H9 (cell line): ENCODE results near the gene HCRT. TPM values are rescaled to one million over a fixed set of nuclear protein-coding genes. Genes with fewer than 3 reads are reported as not detected.

ENCODE experiments used
- DNase-seq: peaks from one replicate; pipeline ENCODE4 v3.0.0-alpha.2; 2017
- H2AFZ ChIP-seq: one replicate; pipeline ENCODE4 v1.6.1; 2013; ENCODE audit warnings: mild to moderate bottlenecking, low read length, control low read depth, moderate library complexity
- H2AK5ac ChIP-seq: 2 replicates; pipeline ENCODE4 v1.6.1; 2013; ENCODE audit warnings: low read length, control low read depth, mixed read lengths; ENCODE audit not compliant: insufficient read length
- H2BK120ac ChIP-seq: one replicate; pipeline ENCODE4 v1.6.1; 2013; ENCODE audit warnings: low read depth, mild to moderate bottlenecking, low read length, control low read depth, inconsistent platforms; ENCODE audit not compliant: poor library complexity, severe bottlenecking
- H2BK12ac ChIP-seq: 2 replicates; pipeline ENCODE4 v1.6.1; 2013; ENCODE audit warnings: low read length, control low read depth, mixed read lengths, low read depth; ENCODE audit not compliant: insufficient read length
- H2BK15ac ChIP-seq: 2 replicates; pipeline ENCODE4 v1.6.1; 2013; ENCODE audit warnings: low read depth, low read length, control low read depth
- H2BK20ac ChIP-seq: one replicate; pipeline ENCODE4 v1.6.1; 2013; ENCODE audit warnings: low read depth, mild to moderate bottlenecking, low read length, control low read depth, inconsistent platforms; ENCODE audit not compliant: poor library complexity, severe bottlenecking
- H2BK5ac ChIP-seq: 2 replicates; pipeline ENCODE4 v1.6.1; 2013; ENCODE audit warnings: low read length, control low read depth, mixed read lengths; ENCODE audit not compliant: insufficient read length
- H3K14ac ChIP-seq: 2 replicates; pipeline ENCODE4 v1.6.1; 2013; ENCODE audit warnings: low read length, control low read depth; ENCODE audit not compliant: insufficient read depth
- H3K18ac ChIP-seq: 2 replicates; pipeline ENCODE4 v1.6.1; 2013; ENCODE audit warnings: low read depth, mild to moderate bottlenecking, mixed read lengths, low read length, control low read depth; ENCODE audit not compliant: insufficient read length
- H3K23ac ChIP-seq: 2 replicates; pipeline ENCODE4 v1.6.1; 2013; ENCODE audit warnings: low read length, control low read depth, mixed read lengths, low read depth; ENCODE audit not compliant: insufficient read length
- H3K23me2 ChIP-seq: 2 replicates; pipeline ENCODE4 v1.6.1; 2013; ENCODE audit warnings: low read depth, mild to moderate bottlenecking, mixed read lengths, low read length, control low read depth; ENCODE audit not compliant: insufficient read length, poor library complexity, severe bottlenecking
- H3K27ac ChIP-seq: 2 replicates; pipeline ENCODE4 v1.5.1; 2013; ENCODE audit warnings: low read length, control low read depth, mixed read lengths, low read depth; ENCODE audit not compliant: insufficient read length
- H3K27me3 ChIP-seq: 2 replicates; pipeline ENCODE4 v1.6.1; 2013; ENCODE audit warnings: low read length, control low read depth, inconsistent platforms; ENCODE audit not compliant: insufficient read depth
- H3K4ac ChIP-seq: 2 replicates; pipeline ENCODE4 v1.6.1; 2013; ENCODE audit warnings: low read depth, mild to moderate bottlenecking, control low read depth, inconsistent platforms, low read length, moderate library complexity
- H3K4me1 ChIP-seq: 2 replicates; pipeline ENCODE4 v1.6.1; 2013; ENCODE audit warnings: low read length, control low read depth, inconsistent platforms; ENCODE audit not compliant: insufficient read depth
- H3K4me2 ChIP-seq: 2 replicates; pipeline ENCODE4 v1.6.1; 2013; ENCODE audit warnings: low read length, control low read depth, mixed read lengths; ENCODE audit not compliant: insufficient read length, insufficient read depth
- H3K56ac ChIP-seq: 2 replicates; pipeline ENCODE4 v1.6.1; 2013; ENCODE audit warnings: low read depth, mild to moderate bottlenecking, mixed read lengths, low read length, control low read depth; ENCODE audit not compliant: insufficient read length
- H3K79me1 ChIP-seq: 2 replicates; pipeline ENCODE4 v1.6.1; 2013; ENCODE audit warnings: low read depth, mild to moderate bottlenecking, moderate library complexity, low read length, control low read depth, inconsistent platforms; ENCODE audit not compliant: insufficient read depth, poor library complexity, severe bottlenecking
- H3K79me2 ChIP-seq: 2 replicates; pipeline ENCODE4 v1.6.1; 2013; ENCODE audit warnings: low read length, control low read depth, inconsistent platforms; ENCODE audit not compliant: insufficient read depth
- H3K9ac ChIP-seq: 2 replicates; pipeline ENCODE4 v1.6.1; 2013; ENCODE audit warnings: low read length, control low read depth, mixed read lengths; ENCODE audit not compliant: insufficient read length; ENCODE audit errors: extremely low read depth
- H3K9me3 ChIP-seq: one replicate; pipeline ENCODE4 v1.6.1; 2013; ENCODE audit warnings: low read depth, low read length, inconsistent platforms; ENCODE audit not compliant: control insufficient read depth
- H3T11ph ChIP-seq: one replicate; pipeline ENCODE4 v1.6.1; 2013; ENCODE audit warnings: mild to moderate bottlenecking, low read length, control low read depth, inconsistent platforms
- H4K20me1 ChIP-seq: one replicate; pipeline ENCODE4 v1.6.1; 2013; ENCODE audit not compliant: control insufficient read depth, insufficient read length, insufficient read depth
- H4K5ac ChIP-seq: 2 replicates; pipeline ENCODE4 v1.6.1; 2013; ENCODE audit warnings: low read depth, mild to moderate bottlenecking, mixed read lengths, low read length, control low read depth; ENCODE audit not compliant: insufficient read length
- H4K8ac ChIP-seq: replicated peaks from 2 replicates; pipeline ENCODE4 v1.6.1; 2013; ENCODE audit warnings: low read length, control low read depth, mixed read lengths, low read depth; ENCODE audit not compliant: insufficient read length
- H4K91ac ChIP-seq: 2 replicates; pipeline ENCODE4 v1.6.1; 2013; ENCODE audit warnings: low read depth, mild to moderate bottlenecking, moderate library complexity, mixed read lengths, low read length, control low read depth; ENCODE audit not compliant: insufficient read length
- H3K27ac Mint-ChIP-seq, 3 experiments: 2 replicates in 2 of 3; 3 replicates in 1 of 3; pipeline ENCODE4 v1.8.0; 2020 to 2021; ENCODE audit warnings: mixed read lengths in 3 of 3, mild to moderate bottlenecking in 1 of 3, moderate library complexity in 1 of 3
- H3K27me3 Mint-ChIP-seq: 2 replicates; pipeline ENCODE4 v1.8.0; 2021; ENCODE audit warnings: low read depth, mild to moderate bottlenecking, moderate library complexity, mixed read lengths
- H3K36me3 Mint-ChIP-seq, 3 experiments: 2 replicates in 2 of 3; 3 replicates in 1 of 3; pipeline ENCODE4 v1.8.0; 2020 to 2021; ENCODE audit warnings: low read depth in 3 of 3, mixed read lengths in 3 of 3; ENCODE audit not compliant: insufficient read depth in 1 of 3
- H3K4me1 Mint-ChIP-seq, 2 experiments: 2 replicates each; pipeline ENCODE4 v1.8.0; 2020; ENCODE audit warnings: mixed read lengths in 2 of 2
- H3K4me3 Mint-ChIP-seq, 2 experiments: 2 replicates in 1 of 2; 3 replicates in 1 of 2; pipeline ENCODE4 v1.8.0; 2020 to 2021; ENCODE audit warnings: mild to moderate bottlenecking in 2 of 2, mixed read lengths in 2 of 2, moderate library complexity in 1 of 2
- H3K9me3 Mint-ChIP-seq, 2 experiments: 2 replicates in 1 of 2; 3 replicates in 1 of 2; pipeline ENCODE4 v1.8.0; 2020; ENCODE audit warnings: mild to moderate bottlenecking in 2 of 2, mixed read lengths in 2 of 2, moderate library complexity in 1 of 2
- WGBS: extraction: QIAGEN DNeasy Blood & Tissue Kit; methylation state at CpG from one replicate; pipeline ENCODE4 v1.1.7; 2013; ENCODE audit warnings: missing lambda C conversion rate, low lambda C conversion rate, mixed read lengths; ENCODE audit not compliant: insufficient read length; ENCODE audit errors: extremely low coverage; 5-methylcytosine and 5-hydroxymethylcytosine counted together
- total RNA-seq: library from RNA; stranded (reverse); gene quantifications from 2 replicates; pipeline ENCODE4 v1.2.1, GENCODE V29; 2021
- TF ChIP-seq, protein P1 (sequence below): fragments of 200-600 bp; sonication (generic); conservative IDR thresholded peaks from 3 replicates; pipeline ENCODE4 v1.8.0; 2021; ENCODE audit warnings: antibody characterized with exemption, mild to moderate bottlenecking

The HCRT gene
- total RNA-seq, 1 experiment from 2014 or later: not detected

DNA sequence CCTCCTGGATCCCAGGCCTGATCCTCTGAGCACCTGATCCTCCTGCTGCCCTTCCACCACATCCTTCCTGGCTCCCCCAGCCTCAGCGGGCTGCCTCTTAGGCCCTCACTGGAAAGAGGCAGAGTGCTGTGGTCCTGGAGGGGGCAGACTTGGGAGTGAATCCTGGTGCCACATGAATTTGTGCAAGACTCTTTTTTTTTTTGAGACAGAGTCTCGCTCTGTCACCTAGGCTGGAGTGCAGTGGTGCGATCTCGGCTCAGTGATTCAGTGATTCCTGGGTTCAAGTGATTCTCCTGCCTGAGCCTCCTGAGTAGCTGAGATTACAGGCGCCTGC lies 6.0 kb upstream of the HCRT start:
- no peaks in the 10 kb centered on the region for H3K9me3 ChIP-seq
- H3K79me2 ChIP-seq: no peaks in the 10 kb centered on the region
- no peaks in the 10 kb centered on the region for H4K20me1 ChIP-seq
- no peak overlapping the region for H3K23ac ChIP-seq
- no peak overlapping the region for H3K4me2 ChIP-seq
- H3K27ac ChIP-seq: no peak overlapping the region
- H3K4me1 ChIP-seq: no peaks in the 10 kb centered on the region
- no peak overlapping the region for H2AFZ ChIP-seq
- no peak overlapping the region for H3K56ac ChIP-seq
- no peak overlapping the region for H3K4ac ChIP-seq
- Mint-ChIP-seq H3K27ac (no peak overlapping the region), H3K9me3 (no peaks in the 10 kb centered on the region), H3K27me3 (peaks cover 2% of the 10 kb centered on the region), H3K36me3 (no peaks in the 10 kb centered on the region), H3K4me3 (no peak overlapping the region), H3K4me1 (peaks cover 14 to 26% of the 10 kb centered on the region in 2 experiments)
- no peaks in the 10 kb centered on the region for H3K79me1 ChIP-seq
- no peak overlapping the region for H3K18ac ChIP-seq
- H2AK5ac ChIP-seq: no peak overlapping the region
- no peak overlapping the region for H2BK5ac ChIP-seq
- H4K5ac ChIP-seq: no peak overlapping the region
- no peak overlapping the region for H2BK120ac ChIP-seq
- H3K14ac ChIP-seq: no peak overlapping the region
- H3K9ac ChIP-seq: no peak overlapping the region
- WGBS: no CpG with 5 or more reads among the region's 5 CpGs
- H3K23me2 ChIP-seq: peaks cover 3% of the 10 kb centered on the region
- H2BK12ac ChIP-seq: no peak overlapping the region
- H3T11ph ChIP-seq: no peak overlapping the region
- H3K27me3 ChIP-seq: no peaks in the 10 kb centered on the region
- H2BK15ac ChIP-seq: no peak overlapping the region
- H4K91ac ChIP-seq: no peak overlapping the region
- TF ChIP-seq, protein P1, sequence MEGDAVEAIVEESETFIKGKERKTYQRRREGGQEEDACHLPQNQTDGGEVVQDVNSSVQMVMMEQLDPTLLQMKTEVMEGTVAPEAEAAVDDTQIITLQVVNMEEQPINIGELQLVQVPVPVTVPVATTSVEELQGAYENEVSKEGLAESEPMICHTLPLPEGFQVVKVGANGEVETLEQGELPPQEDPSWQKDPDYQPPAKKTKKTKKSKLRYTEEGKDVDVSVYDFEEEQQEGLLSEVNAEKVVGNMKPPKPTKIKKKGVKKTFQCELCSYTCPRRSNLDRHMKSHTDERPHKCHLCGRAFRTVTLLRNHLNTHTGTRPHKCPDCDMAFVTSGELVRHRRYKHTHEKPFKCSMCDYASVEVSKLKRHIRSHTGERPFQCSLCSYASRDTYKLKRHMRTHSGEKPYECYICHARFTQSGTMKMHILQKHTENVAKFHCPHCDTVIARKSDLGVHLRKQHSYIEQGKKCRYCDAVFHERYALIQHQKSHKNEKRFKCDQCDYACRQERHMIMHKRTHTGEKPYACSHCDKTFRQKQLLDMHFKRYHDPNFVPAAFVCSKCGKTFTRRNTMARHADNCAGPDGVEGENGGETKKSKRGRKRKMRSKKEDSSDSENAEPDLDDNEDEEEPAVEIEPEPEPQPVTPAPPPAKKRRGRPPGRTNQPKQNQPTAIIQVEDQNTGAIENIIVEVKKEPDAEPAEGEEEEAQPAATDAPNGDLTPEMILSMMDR: no peak
- H4K8ac ChIP-seq: no peak overlapping the region
- no peak overlapping the region for H2BK20ac ChIP-seq
- DNase-seq: peak; percentile 31
